Esophagus muscularis mucosa (tissue), 4 donors: ENCODE results near the gene ARHGAP32. TPM values are rescaled to one million over a fixed set of nuclear protein-coding genes. Genes with fewer than 3 reads are reported as not detected.

Source experiments
- DNase-seq: peaks from one replicate; pipeline ENCODE4 v3.0.0-alpha.2; 2017; ENCODE audit errors: extremely low spot score
- H3K27ac ChIP-seq, 4 donors: fragments of 200-600 bp; sonication (generic); replicated peaks in 1 of 4; 1 replicate in 3 of 4; 2 replicates in 1 of 4; pipeline ENCODE4 v1.5.1; 2016 to 2019; ENCODE audit warnings: mild to moderate bottlenecking in 1 of 4
- H3K27me3 ChIP-seq, 4 donors: fragments of 200-600 bp; sonication (generic); one replicate each; pipeline versions ENCODE4 v1.5.1 to v1.6.0; 2016 to 2019
- H3K36me3 ChIP-seq, 4 donors: fragments of 200-600 bp; sonication (generic); one replicate each; pipeline ENCODE4 v1.5.1; 2016 to 2019
- H3K4me1 ChIP-seq, 4 donors: fragments of 200-600 bp; sonication (generic); one replicate each; pipeline ENCODE4 v1.5.1; 2016 to 2019
- H3K4me3 ChIP-seq, 4 donors: fragments of 200-600 bp; sonication (generic); 1 replicate in 2 of 4; 2 replicates in 2 of 4; pipeline ENCODE4 v1.5.1; 2016 to 2019; ENCODE audit warnings: mild to moderate bottlenecking in 4 of 4, moderate library complexity in 1 of 4
- H3K9me3 ChIP-seq, 4 donors: fragments of 200-600 bp; sonication (generic); 1 replicate in 3 of 4; 2 replicates in 1 of 4; pipeline ENCODE4 v1.5.1; 2016 to 2019
- CTCF ChIP-seq, 3 experiments: fragments of 200-600 bp in 2 of 3; fragments of 450-650 bp in 1 of 3; sonication (generic) in 2 of 3; IDR thresholded peaks; one replicate each; pipeline ENCODE4 v1.5.1; 2017 to 2019; ENCODE audit warnings: antibody characterized with exemption in 3 of 3, mild to moderate bottlenecking in 2 of 3, moderate library complexity in 1 of 3
- EP300 ChIP-seq: sonication (generic); formaldehyde crosslinking; IDR thresholded peaks from one replicate; pipeline ENCODE4 v1.6.1; 2017; ENCODE audit warnings: antibody characterized with exemption
- POLR2A ChIP-seq: fragments of 450-650 bp; IDR thresholded peaks from one replicate; pipeline ENCODE4 v1.6.1; 2017; ENCODE audit warnings: antibody characterized with exemption, moderate library complexity, mild to moderate bottlenecking, low read depth
- POLR2AphosphoS5 ChIP-seq, 2 donors: sonication (generic); formaldehyde crosslinking; IDR thresholded peaks; one replicate each; pipeline ENCODE4 v1.6.1; 2017; ENCODE audit warnings: antibody characterized with exemption in 2 of 2
- WGBS: methylation state at CpG from one replicate; pipeline ENCODE4 v1.1.5; 2018; 5-methylcytosine and 5-hydroxymethylcytosine counted together
- intact Hi-C: fragments of 100-400 bp; cut with DNase I; formaldehyde crosslinking; loops from one replicate; pipeline ENCODE4 v1.15.1; 2023
- total RNA-seq, 4 donors: library from RNA; depleted of rRNA; stranded (reverse); fragments of >200 nt; gene quantifications; one replicate each; pipeline versions ENCODE4 v1.1.0 to v1.2.1, GENCODE V29; 2016

Gene ARHGAP32
- total RNA-seq, 4 donors from 2014 or later, result 11.9 to 17.0 (median 15.8) TPM

- Histone ChIP-seq H3K9me3 (no peaks in the 10 kb centered on the region), H3K27ac (no peak overlapping the region), H3K4me3 (no peak overlapping the region), H3K4me1 (no peaks in the 10 kb centered on the region), H3K36me3 (no peaks in the 10 kb centered on the region), H3K27me3 (peaks cover 0 to 7% (median 2%) of the 10 kb centered on the region in 4 donors)
- 74% methylated on average over 3 of the region's 3 CpGs for WGBS
- TF ChIP-seq POLR2AphosphoS5 (IDR thresholded peaks at IDR 0.05) (no peak), EP300 (no peak), CTCF (IDR thresholded peaks at IDR 0.05) (no peak), POLR2A (no peak)
- intact Hi-C loops, result no loop called here
- no peak for DNase-seq
These were observed 266.1 kb downstream of the ARHGAP32 start for GRCh38 chr11:128926000-128926399.

- intact Hi-C loops, result no loop called here
- 72% methylated on average over 2 of the region's 2 CpGs for WGBS
- no peaks in the 10 kb centered on the region for H3K36me3 ChIP-seq
These were observed 266.9 kb downstream of the ARHGAP32 start for GRCh38 chr11:128925250-128925600.

GRCh38 chr11:128924510-128925249 is 267.4 kb downstream of the ARHGAP32 start:
- WGBS, result 81% methylated on average over 16 of the region's 16 CpGs
- no peak for TF ChIP-seq CTCF (IDR thresholded peaks at IDR 0.05)
- TF ChIP-seq EP300, result no peak
- no peak for TF ChIP-seq POLR2AphosphoS5 (IDR thresholded peaks at IDR 0.05)
- no peak for TF ChIP-seq POLR2A
- H3K9me3 ChIP-seq, result no peaks in the 10 kb centered on the region
- H3K4me1 ChIP-seq, result no peaks in the 10 kb centered on the region
- no peak for DNase-seq
- no peak overlapping the region for H3K4me3 ChIP-seq
- intact Hi-C loops, result no loop called here
- H3K27ac ChIP-seq, result no peak overlapping the region
- peaks cover 0 to 6% (median under 1%) of the 10 kb centered on the region in 4 donors for H3K27me3 ChIP-seq
- no peaks in the 10 kb centered on the region for H3K36me3 ChIP-seq

More at GRCh38 chr11:128925250-128925600, 266.9 kb downstream of the ARHGAP32 start:
- Histone ChIP-seq H3K4me1 (no peaks in the 10 kb centered on the region), H3K27me3 (peaks cover 0 to 7% (median 3%) of the 10 kb centered on the region in 4 donors), H3K9me3 (no peaks in the 10 kb centered on the region), H3K4me3 (no peak overlapping the region), H3K27ac (no peak overlapping the region)
- TF ChIP-seq EP300 (no peak), POLR2A (no peak), POLR2AphosphoS5 (IDR thresholded peaks at IDR 0.05) (no peak), CTCF (IDR thresholded peaks at IDR 0.05) (no peak)
- DNase-seq, result no peak

GRCh38 chr11:128924104-128924503 is 268.0 kb downstream of the ARHGAP32 start:
- no peak for DNase-seq
- no peaks in the 10 kb centered on the region for H3K4me1 ChIP-seq
- intact Hi-C loops, result no loop called here
- peaks cover 0 to 6% (median 0%) of the 10 kb centered on the region in 4 donors for H3K27me3 ChIP-seq
- no peak overlapping the region for H3K27ac ChIP-seq
- H3K9me3 ChIP-seq, result no peaks in the 10 kb centered on the region
- WGBS, result 74% methylated on average over 7 of the region's 7 CpGs
- no peak for TF ChIP-seq POLR2A
- no peak for TF ChIP-seq EP300
- no peak for TF ChIP-seq CTCF (IDR thresholded peaks at IDR 0.05)
- TF ChIP-seq POLR2AphosphoS5 (IDR thresholded peaks at IDR 0.05), result no peak
- H3K4me3 ChIP-seq, result no peak overlapping the region
- H3K36me3 ChIP-seq, result no peaks in the 10 kb centered on the region

GRCh38 chr11:128921793-128922192 is 270.3 kb downstream of the ARHGAP32 start:
- Histone ChIP-seq H3K4me1 (no peaks in the 10 kb centered on the region), H3K4me3 (no peak overlapping the region), H3K36me3 (no peaks in the 10 kb centered on the region), H3K27ac (no peak overlapping the region), H3K9me3 (no peaks in the 10 kb centered on the region), H3K27me3 (peaks cover 0 to 6% (median 0%) of the 10 kb centered on the region in 4 donors)
- no peak for DNase-seq
- 73% methylated on average over 4 of the region's 4 CpGs for WGBS
- intact Hi-C loops, result no loop called here
- TF ChIP-seq CTCF (IDR thresholded peaks at IDR 0.05) (no peak), POLR2A (no peak), POLR2AphosphoS5 (IDR thresholded peaks at IDR 0.05) (no peak), EP300 (no peak)
